ENCODE measurements around the gene KLRC2. TPM values are rescaled to one million over a fixed set of nuclear protein-coding genes. Genes with fewer than 3 reads are reported as not detected.

KLRC2 gene
- total RNA-seq, 1 experiment from 2014 or later = not detected

DNA sequence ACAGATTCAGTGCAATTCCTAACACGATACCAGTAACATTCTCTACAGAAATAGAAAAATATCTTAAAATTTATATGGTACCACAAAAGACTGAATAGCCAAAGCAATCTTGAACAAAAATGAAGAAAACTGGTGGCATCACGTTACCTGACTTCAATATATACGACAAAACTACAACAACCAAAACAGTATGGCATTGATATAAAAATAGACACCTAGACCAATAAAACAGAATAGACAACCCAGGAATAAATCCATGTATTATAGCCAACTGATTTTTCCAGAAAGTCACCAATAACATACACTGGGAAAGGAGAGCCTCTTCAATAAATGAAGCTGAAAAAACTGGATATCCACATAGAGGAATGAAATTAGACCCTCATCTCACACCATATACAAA lies 51.6 kb downstream of the KLRC2 start:
- POLR2A ChIA-PET (ENCODE audit: low non-redundant PET) = no interaction called here
- Histone ChIP-seq H3K9me3 (ENCODE audit: low read depth, low read length, poor library complexity, severe bottlenecking) (no peaks in the 10 kb centered on the region), H3K4me1 (ENCODE audit: insufficient read depth, low read length, poor library complexity, severe bottlenecking) (no peaks in the 10 kb centered on the region), H3K4me3 (ENCODE audit: low read depth, low read length, poor library complexity, severe bottlenecking) (no peak overlapping the region), H3K27me3 (replicated peaks; ENCODE audit: insufficient read depth, low read depth, low read length, poor library complexity) (no peaks in the 10 kb centered on the region), H3K27ac (ENCODE audit: low read depth, low read length, poor library complexity, severe bottlenecking) (no peak overlapping the region), H3K36me3 (ENCODE audit: insufficient read depth, low read length, poor library complexity, severe bottlenecking) (no peaks in the 10 kb centered on the region)
- DNase-seq (ENCODE audit: low spot score) = no peak
- no peak for TF ChIP-seq EZH2 (IDR thresholded peaks at IDR 0.05; ENCODE audit: borderline replicate concordance, low read depth, low read length, poor library complexity, severe bottlenecking)
- TF ChIP-seq, protein P1, sequence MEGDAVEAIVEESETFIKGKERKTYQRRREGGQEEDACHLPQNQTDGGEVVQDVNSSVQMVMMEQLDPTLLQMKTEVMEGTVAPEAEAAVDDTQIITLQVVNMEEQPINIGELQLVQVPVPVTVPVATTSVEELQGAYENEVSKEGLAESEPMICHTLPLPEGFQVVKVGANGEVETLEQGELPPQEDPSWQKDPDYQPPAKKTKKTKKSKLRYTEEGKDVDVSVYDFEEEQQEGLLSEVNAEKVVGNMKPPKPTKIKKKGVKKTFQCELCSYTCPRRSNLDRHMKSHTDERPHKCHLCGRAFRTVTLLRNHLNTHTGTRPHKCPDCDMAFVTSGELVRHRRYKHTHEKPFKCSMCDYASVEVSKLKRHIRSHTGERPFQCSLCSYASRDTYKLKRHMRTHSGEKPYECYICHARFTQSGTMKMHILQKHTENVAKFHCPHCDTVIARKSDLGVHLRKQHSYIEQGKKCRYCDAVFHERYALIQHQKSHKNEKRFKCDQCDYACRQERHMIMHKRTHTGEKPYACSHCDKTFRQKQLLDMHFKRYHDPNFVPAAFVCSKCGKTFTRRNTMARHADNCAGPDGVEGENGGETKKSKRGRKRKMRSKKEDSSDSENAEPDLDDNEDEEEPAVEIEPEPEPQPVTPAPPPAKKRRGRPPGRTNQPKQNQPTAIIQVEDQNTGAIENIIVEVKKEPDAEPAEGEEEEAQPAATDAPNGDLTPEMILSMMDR (conservative IDR thresholded peaks at IDR 0.05; ENCODE audit: low read depth, low read length) = no peak
- CTCF ChIA-PET = no interaction called here
- BruUV-seq (replicated peaks) = no TSS peak
- intact Hi-C loops (cut with micrococcal nuclease; ENCODE audit: unreplicated experiment) = no loop called here

DNA sequence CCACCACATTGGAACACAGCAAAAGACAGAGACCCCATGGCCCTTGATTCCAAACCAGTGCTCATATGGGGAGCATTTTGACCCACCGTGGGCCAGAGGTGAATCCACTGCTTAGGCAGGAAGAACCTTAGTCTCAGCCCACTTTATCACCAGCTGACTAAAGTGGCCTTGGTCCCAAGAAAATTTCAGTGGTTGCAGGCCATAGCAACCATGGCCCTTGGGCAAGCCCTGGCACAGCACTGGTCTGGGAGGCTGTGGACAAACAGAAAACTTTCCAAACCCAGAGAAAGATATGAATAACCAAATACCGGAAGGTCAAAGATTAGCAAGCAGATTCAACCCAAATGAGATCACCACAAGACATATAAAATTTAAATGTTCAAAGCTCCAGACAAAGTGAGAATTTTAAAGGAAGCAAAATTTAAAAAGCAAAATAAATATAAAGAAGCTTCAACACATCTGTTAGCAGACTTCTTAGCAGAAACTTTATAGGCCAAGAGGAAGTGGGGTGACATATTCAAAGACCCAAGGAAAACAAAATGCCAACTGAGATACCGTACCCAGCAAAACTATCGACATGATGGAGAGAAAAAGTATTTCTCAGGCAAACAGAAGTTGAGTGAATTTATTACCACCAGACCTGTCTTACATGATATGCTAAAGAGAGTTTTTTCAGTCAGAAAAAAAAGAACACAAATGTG lies 53.7 kb downstream of the KLRC2 start:
- DNase-seq (ENCODE audit: low spot score) = no peak
- no peak overlapping the region for H3K4me3 ChIP-seq (ENCODE audit: low read depth, low read length, poor library complexity, severe bottlenecking)
- no peaks in the 10 kb centered on the region for H3K27me3 ChIP-seq (replicated peaks; ENCODE audit: insufficient read depth, low read depth, low read length, poor library complexity)
- no TSS peak for BruUV-seq (replicated peaks)
- H3K9me3 ChIP-seq (ENCODE audit: low read depth, low read length, poor library complexity, severe bottlenecking) = no peaks in the 10 kb centered on the region
- H3K4me1 ChIP-seq (ENCODE audit: insufficient read depth, low read length, poor library complexity, severe bottlenecking) = no peaks in the 10 kb centered on the region
- ChIA-PET CTCF (no interaction called here), POLR2A (ENCODE audit: low non-redundant PET) (no interaction called here)
- no peak overlapping the region for H3K27ac ChIP-seq (ENCODE audit: low read depth, low read length, poor library complexity, severe bottlenecking)
- TF ChIP-seq EZH2 (IDR thresholded peaks at IDR 0.05; ENCODE audit: borderline replicate concordance, low read depth, low read length, poor library complexity, severe bottlenecking) = no peak
- TF ChIP-seq, protein P1 (conservative IDR thresholded peaks at IDR 0.05; ENCODE audit: low read depth, low read length) = no peak
- H3K36me3 ChIP-seq (ENCODE audit: insufficient read depth, low read length, poor library complexity, severe bottlenecking) = no peaks in the 10 kb centered on the region
- intact Hi-C loops (cut with micrococcal nuclease; ENCODE audit: unreplicated experiment) = no loop called here

Other genes starting within 250 kb of the KLRC2 start
- gene GABARAPL1, start 223.1 kb downstream of the KLRC2 start, total RNA-seq (2021) = 63.3 and 70.6 TPM in 2 replicates
- gene KLRD1, start 128.1 kb downstream of the KLRC2 start, total RNA-seq (2021) = 0.02 and 0.31 TPM in 2 replicates
- 0.17 TPM in 1 of 2 replicates, not detected in the other for gene KLRK1, start 46.0 kb downstream of the KLRC2 start, total RNA-seq (2021)
- gene KLRC4, start 26.3 kb downstream of the KLRC2 start, total RNA-seq (2021) = not detected in 2 replicates
- gene KLRC3, start 15.4 kb downstream of the KLRC2 start, total RNA-seq (2021) = not detected in 2 replicates
- gene KLRC1, start 17.4 kb upstream of the KLRC2 start, total RNA-seq (2021) = not detected in 2 replicates
- gene EIF2S3B, start 69.9 kb upstream of the KLRC2 start, total RNA-seq (2021) = 3.8 and 5.1 TPM in 2 replicates
- 68.6 and 72.0 TPM in 2 replicates for gene MAGOHB, start 177.6 kb upstream of the KLRC2 start, total RNA-seq (2021)
- 0.77 and 0.94 TPM in 2 replicates for gene STYK1, start 238.0 kb upstream of the KLRC2 start, total RNA-seq (2021)